ENCODE results near the gene DIP2B. TPM values are rescaled to one million over a fixed set of nuclear protein-coding genes. Genes with fewer than 3 reads are reported as not detected.

Gene DIP2B
- total RNA-seq, 1 experiment from 2014 or later: 26.1 TPM

DNA sequence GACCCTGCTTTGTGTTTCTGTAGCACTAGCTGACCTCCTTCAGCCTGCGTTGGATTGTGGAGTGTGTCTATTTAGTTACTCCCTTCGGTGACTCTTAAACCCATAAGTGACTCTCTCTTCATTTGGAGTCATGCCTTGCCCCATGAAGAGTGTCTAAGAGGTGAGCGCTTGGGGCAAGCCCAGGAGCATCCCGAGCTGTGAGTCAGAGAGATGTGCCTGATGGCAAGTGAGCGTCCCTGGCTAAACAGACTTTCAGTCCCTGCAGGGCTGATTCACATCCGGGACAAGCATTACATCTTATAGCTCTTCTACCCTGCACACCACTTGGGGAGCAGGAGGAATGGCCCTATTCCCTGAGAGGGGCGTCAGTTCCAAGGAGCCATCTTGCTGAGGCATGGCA is 234.8 kb downstream of the DIP2B start:
- Mint-ChIP-seq H3K36me3 (peaks cover 61% of the 10 kb centered on the region), H3K27ac (no peak overlapping the region), H3K9me3 (no peaks in the 10 kb centered on the region), H3K4me1 (no peaks in the 10 kb centered on the region), H3K27me3 (ENCODE audit: low read depth) (no peaks in the 10 kb centered on the region), H3K4me3 (no peak overlapping the region)
- TF ChIP-seq TEAD1 (CRISPR knock-in tag; IDR thresholded peaks at IDR 0.05) (no peak), ELF4 (CRISPR knock-in tag; IDR thresholded peaks at IDR 0.05; ENCODE audit: low read depth) (no peak), KAT7 (CRISPR knock-in tag; IDR thresholded peaks at IDR 0.05; ENCODE audit: borderline replicate concordance) (no peak)
- ChIA-PET POLR2A (no interaction called here), CTCF (no interaction called here)
- ATAC-seq (no peak), DNase-seq (ENCODE audit: low spot score) (no peak)

DNA sequence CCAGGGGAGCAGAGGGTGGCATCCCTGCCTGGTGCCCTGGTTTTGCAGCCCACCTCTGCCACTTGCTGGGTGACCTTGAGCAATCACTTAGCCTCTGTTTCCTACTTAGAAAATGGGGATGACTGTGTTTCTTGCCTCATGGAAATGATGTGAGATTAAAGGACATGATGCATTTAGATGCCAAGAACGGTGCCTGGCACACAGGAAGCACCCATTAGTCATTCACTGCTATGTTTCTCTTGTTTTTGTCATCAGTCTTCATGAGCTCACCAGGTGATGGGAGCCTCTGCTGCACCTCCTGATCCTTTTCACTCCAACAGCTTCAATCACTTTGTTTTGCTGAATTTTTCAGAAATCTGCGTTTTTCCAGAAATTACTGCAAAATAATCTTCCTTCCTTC is 235.5 kb downstream of the DIP2B start:
- no peak overlapping the region for H3K27ac Mint-ChIP-seq
- CTCF ChIA-PET: no interaction called here
- ATAC-seq (no peak), DNase-seq (ENCODE audit: low spot score) (no peak)
- no peak for TF ChIP-seq FOXK1 (CRISPR knock-in tag; IDR thresholded peaks at IDR 0.05)
- no peak for TF ChIP-seq SMAD3 (CRISPR knock-in tag; IDR thresholded peaks at IDR 0.05; ENCODE audit: borderline replicate concordance)
- TF ChIP-seq ZNF416 (CRISPR knock-in tag; IDR thresholded peaks at IDR 0.05): no peak
- H3K4me1 Mint-ChIP-seq: no peaks in the 10 kb centered on the region
- POLR2A ChIA-PET: no interaction called here
- H3K27me3 Mint-ChIP-seq (ENCODE audit: low read depth): no peaks in the 10 kb centered on the region
- H3K9me3 Mint-ChIP-seq: no peaks in the 10 kb centered on the region
- H3K36me3 Mint-ChIP-seq: peaks cover 61% of the 10 kb centered on the region
- no peak overlapping the region for H3K4me3 Mint-ChIP-seq

DNA sequence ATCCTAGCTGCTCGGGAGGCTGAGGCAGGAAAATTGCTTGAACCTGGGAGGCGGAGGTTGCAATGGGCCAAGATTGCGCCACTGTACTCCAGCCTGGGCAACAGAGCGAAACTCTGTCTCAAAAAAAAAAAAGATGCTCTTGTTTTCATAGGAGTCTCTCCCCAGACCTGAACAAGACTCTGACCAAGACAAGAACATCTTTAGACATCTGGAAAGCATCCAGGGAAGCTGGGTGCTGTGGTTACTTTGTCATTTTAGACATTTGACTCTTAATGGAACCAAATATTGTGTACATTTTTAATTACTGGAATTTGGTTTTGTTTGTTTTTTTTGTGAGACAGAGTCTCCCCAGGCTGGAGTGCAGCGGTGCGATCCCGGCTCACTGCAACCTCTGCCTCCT is 238.0 kb downstream of the DIP2B start:
- CTCF ChIA-PET: no interaction called here
- H3K4me1 Mint-ChIP-seq: peaks cover 8% of the 10 kb centered on the region
- H3K9me3 Mint-ChIP-seq: no peaks in the 10 kb centered on the region
- no peak for DNase-seq (ENCODE audit: low spot score)
- H3K27ac Mint-ChIP-seq: no peak overlapping the region
- ATAC-seq: no peak
- H3K36me3 Mint-ChIP-seq: peaks cover 51% of the 10 kb centered on the region
- TF ChIP-seq NFATC4 (CRISPR knock-in tag; IDR thresholded peaks at IDR 0.05) (no peak), NR2C2 (CRISPR knock-in tag; IDR thresholded peaks at IDR 0.05) (no peak), TP53 (CRISPR knock-in tag; IDR thresholded peaks at IDR 0.05) (no peak), MXD4 (CRISPR knock-in tag; IDR thresholded peaks at IDR 0.05; ENCODE audit: borderline replicate concordance) (no peak), ZNF671 (CRISPR knock-in tag; IDR thresholded peaks at IDR 0.05) (no peak), SP1 (CRISPR knock-in tag; conservative IDR thresholded peaks at IDR 0.05) (no peak), CREM (CRISPR knock-in tag; IDR thresholded peaks at IDR 0.05) (no peak), NFYB (CRISPR knock-in tag; conservative IDR thresholded peaks at IDR 0.05; ENCODE audit: low read depth) (no peak)
- TF ChIP-seq, protein P1, sequence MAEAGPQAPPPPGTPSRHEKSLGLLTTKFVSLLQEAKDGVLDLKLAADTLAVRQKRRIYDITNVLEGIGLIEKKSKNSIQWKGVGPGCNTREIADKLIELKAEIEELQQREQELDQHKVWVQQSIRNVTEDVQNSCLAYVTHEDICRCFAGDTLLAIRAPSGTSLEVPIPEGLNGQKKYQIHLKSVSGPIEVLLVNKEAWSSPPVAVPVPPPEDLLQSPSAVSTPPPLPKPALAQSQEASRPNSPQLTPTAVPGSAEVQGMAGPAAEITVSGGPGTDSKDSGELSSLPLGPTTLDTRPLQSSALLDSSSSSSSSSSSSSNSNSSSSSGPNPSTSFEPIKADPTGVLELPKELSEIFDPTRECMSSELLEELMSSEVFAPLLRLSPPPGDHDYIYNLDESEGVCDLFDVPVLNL (CRISPR knock-in tag; IDR thresholded peaks at IDR 0.05; ENCODE audit: borderline replicate concordance, low read depth): no peak
- TF ChIP-seq, protein P2, sequence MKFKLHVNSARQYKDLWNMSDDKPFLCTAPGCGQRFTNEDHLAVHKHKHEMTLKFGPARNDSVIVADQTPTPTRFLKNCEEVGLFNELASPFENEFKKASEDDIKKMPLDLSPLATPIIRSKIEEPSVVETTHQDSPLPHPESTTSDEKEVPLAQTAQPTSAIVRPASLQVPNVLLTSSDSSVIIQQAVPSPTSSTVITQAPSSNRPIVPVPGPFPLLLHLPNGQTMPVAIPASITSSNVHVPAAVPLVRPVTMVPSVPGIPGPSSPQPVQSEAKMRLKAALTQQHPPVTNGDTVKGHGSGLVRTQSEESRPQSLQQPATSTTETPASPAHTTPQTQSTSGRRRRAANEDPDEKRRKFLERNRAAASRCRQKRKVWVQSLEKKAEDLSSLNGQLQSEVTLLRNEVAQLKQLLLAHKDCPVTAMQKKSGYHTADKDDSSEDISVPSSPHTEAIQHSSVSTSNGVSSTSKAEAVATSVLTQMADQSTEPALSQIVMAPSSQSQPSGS (CRISPR knock-in tag; IDR thresholded peaks at IDR 0.05; ENCODE audit: borderline replicate concordance, low read depth): no peak
- TF ChIP-seq, protein P3, sequence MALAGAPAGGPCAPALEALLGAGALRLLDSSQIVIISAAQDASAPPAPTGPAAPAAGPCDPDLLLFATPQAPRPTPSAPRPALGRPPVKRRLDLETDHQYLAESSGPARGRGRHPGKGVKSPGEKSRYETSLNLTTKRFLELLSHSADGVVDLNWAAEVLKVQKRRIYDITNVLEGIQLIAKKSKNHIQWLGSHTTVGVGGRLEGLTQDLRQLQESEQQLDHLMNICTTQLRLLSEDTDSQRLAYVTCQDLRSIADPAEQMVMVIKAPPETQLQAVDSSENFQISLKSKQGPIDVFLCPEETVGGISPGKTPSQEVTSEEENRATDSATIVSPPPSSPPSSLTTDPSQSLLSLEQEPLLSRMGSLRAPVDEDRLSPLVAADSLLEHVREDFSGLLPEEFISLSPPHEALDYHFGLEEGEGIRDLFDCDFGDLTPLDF (CRISPR knock-in tag; IDR thresholded peaks at IDR 0.05): no peak
- TF ChIP-seq, protein P4, sequence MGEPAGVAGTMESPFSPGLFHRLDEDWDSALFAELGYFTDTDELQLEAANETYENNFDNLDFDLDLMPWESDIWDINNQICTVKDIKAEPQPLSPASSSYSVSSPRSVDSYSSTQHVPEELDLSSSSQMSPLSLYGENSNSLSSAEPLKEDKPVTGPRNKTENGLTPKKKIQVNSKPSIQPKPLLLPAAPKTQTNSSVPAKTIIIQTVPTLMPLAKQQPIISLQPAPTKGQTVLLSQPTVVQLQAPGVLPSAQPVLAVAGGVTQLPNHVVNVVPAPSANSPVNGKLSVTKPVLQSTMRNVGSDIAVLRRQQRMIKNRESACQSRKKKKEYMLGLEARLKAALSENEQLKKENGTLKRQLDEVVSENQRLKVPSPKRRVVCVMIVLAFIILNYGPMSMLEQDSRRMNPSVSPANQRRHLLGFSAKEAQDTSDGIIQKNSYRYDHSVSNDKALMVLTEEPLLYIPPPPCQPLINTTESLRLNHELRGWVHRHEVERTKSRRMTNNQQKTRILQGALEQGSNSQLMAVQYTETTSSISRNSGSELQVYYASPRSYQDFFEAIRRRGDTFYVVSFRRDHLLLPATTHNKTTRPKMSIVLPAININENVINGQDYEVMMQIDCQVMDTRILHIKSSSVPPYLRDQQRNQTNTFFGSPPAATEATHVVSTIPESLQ (CRISPR knock-in tag; IDR thresholded peaks at IDR 0.05): no peak
- TF ChIP-seq, protein P5, sequence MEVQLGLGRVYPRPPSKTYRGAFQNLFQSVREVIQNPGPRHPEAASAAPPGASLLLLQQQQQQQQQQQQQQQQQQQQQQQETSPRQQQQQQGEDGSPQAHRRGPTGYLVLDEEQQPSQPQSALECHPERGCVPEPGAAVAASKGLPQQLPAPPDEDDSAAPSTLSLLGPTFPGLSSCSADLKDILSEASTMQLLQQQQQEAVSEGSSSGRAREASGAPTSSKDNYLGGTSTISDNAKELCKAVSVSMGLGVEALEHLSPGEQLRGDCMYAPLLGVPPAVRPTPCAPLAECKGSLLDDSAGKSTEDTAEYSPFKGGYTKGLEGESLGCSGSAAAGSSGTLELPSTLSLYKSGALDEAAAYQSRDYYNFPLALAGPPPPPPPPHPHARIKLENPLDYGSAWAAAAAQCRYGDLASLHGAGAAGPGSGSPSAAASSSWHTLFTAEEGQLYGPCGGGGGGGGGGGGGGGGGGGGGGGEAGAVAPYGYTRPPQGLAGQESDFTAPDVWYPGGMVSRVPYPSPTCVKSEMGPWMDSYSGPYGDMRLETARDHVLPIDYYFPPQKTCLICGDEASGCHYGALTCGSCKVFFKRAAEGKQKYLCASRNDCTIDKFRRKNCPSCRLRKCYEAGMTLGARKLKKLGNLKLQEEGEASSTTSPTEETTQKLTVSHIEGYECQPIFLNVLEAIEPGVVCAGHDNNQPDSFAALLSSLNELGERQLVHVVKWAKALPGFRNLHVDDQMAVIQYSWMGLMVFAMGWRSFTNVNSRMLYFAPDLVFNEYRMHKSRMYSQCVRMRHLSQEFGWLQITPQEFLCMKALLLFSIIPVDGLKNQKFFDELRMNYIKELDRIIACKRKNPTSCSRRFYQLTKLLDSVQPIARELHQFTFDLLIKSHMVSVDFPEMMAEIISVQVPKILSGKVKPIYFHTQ (CRISPR knock-in tag; IDR thresholded peaks at IDR 0.05): no peak
- TF ChIP-seq, protein P6, sequence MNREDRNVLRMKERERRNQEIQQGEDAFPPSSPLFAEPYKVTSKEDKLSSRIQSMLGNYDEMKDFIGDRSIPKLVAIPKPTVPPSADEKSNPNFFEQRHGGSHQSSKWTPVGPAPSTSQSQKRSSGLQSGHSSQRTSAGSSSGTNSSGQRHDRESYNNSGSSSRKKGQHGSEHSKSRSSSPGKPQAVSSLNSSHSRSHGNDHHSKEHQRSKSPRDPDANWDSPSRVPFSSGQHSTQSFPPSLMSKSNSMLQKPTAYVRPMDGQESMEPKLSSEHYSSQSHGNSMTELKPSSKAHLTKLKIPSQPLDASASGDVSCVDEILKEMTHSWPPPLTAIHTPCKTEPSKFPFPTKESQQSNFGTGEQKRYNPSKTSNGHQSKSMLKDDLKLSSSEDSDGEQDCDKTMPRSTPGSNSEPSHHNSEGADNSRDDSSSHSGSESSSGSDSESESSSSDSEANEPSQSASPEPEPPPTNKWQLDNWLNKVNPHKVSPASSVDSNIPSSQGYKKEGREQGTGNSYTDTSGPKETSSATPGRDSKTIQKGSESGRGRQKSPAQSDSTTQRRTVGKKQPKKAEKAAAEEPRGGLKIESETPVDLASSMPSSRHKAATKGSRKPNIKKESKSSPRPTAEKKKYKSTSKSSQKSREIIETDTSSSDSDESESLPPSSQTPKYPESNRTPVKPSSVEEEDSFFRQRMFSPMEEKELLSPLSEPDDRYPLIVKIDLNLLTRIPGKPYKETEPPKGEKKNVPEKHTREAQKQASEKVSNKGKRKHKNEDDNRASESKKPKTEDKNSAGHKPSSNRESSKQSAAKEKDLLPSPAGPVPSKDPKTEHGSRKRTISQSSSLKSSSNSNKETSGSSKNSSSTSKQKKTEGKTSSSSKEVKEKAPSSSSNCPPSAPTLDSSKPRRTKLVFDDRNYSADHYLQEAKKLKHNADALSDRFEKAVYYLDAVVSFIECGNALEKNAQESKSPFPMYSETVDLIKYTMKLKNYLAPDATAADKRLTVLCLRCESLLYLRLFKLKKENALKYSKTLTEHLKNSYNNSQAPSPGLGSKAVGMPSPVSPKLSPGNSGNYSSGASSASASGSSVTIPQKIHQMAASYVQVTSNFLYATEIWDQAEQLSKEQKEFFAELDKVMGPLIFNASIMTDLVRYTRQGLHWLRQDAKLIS (CRISPR knock-in tag; IDR thresholded peaks at IDR 0.05; ENCODE audit: borderline replicate concordance): no peak
- POLR2A ChIA-PET: no interaction called here
- no peak overlapping the region for H3K4me3 Mint-ChIP-seq
- no peaks in the 10 kb centered on the region for H3K27me3 Mint-ChIP-seq (ENCODE audit: low read depth)
